Fibroblast of pulmonary artery (primary cell): ENCODE results near the gene SLC51A.

Experiments used
- DNase-seq: peaks from one replicate; pipeline ENCODE4 v3.0.0-alpha.2; 2010; ENCODE audit warnings: low read depth
- H3K4me3 ChIP-seq: replicated peaks from 2 replicates; pipeline ENCODE4 v1.5.1; 2011; ENCODE audit warnings: low read depth, mild to moderate bottlenecking, control low read depth, low read length, moderate library complexity
- CTCF ChIP-seq: IDR thresholded peaks from 2 replicates; pipeline ENCODE4 v1.5.1; 2011; ENCODE audit warnings: mild to moderate bottlenecking, control low read depth, low read length, inconsistent platforms; ENCODE audit errors: missing control alignments

The SLC51A gene

GRCh38 chr3:196210673-196211556, 5.4 kb upstream of the SLC51A start, which contains the start of gene ZDHHC19:
ZDHHC19 (minus strand) TSS chr3:196211400; CDS start chr3:196211315, 85 bp downstream.
- H3K4me3 ChIP-seq: no peak within 1 kb of the TSS
- TF ChIP-seq CTCF: no peak
- DNase-seq: no peak

GRCh38 chr3:196214783-196215441, 1.4 kb upstream of the SLC51A start:
- no peak overlapping the region for H3K4me3 ChIP-seq
- no peak for DNase-seq
- TF ChIP-seq CTCF: no peak

GRCh38 chr3:196215493-196216020, 777 bp upstream of the SLC51A start:
- no peak for DNase-seq
- TF ChIP-seq CTCF: no peak

GRCh38 chr3:196216681-196217211, 412 bp downstream of the SLC51A start:
- TF ChIP-seq CTCF: no peak
- DNase-seq: no peak
- H3K4me3 ChIP-seq: no peak overlapping the region

More at GRCh38 chr3:196215493-196216020, 777 bp upstream of the SLC51A start:
- H3K4me3 ChIP-seq: no peak overlapping the region

- no peak for TF ChIP-seq CTCF
Observed at GRCh38 chr3:196217307-196218154, 1.2 kb downstream of the SLC51A start.

GRCh38 chr3:196218155-196218712, 1.9 kb downstream of the SLC51A start:
- no peak overlapping the region for H3K4me3 ChIP-seq
- TF ChIP-seq CTCF: no peak
- DNase-seq: no peak

More at GRCh38 chr3:196217307-196218154, 1.2 kb downstream of the SLC51A start:
- DNase-seq: no peak
- no peak overlapping the region for H3K4me3 ChIP-seq
